Measurements from ENCODE around the gene ADAMTS3. TPM values are rescaled to one million over a fixed set of nuclear protein-coding genes. Genes with fewer than 3 reads are reported as not detected.

Gene ADAMTS3
- total and polyA plus RNA-seq, 2 of the 13 experiments (the other 11 are each of a cell fraction or from before 2014, with no cell fraction given), result not detected

DNA sequence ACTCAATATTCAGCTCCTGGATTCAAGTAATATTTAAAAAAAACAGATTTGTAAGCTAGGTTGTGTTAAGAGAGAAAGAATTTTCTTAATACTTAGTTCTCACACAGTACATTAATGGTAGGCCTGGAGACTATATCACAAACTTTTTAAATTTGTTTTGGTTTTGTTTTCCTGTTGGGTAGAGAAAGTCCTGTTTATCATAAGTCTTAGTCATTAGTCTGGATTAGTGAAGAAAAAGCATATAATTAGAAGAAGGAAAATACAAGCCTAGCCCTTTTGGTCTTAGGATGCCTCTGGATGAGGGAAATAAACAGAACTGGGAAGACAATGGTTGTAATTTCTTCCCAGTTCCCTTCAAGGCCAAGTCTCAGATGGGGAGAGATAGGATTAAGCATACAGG lies 163.6 kb downstream of the ADAMTS3 start (continued):
- no peak for TF ChIP-seq ZNF589 (CRISPR knock-in tag; conservative IDR thresholded peaks at IDR 0.05)
- TF ChIP-seq ZNF20 (CRISPR knock-in tag; IDR thresholded peaks at IDR 0.05), result no peak
- no peak for TF ChIP-seq ZNF724P (CRISPR knock-in tag; IDR thresholded peaks at IDR 0.05; ENCODE audit: borderline replicate concordance)
- no peak for TF ChIP-seq KDM2A (CRISPR knock-in tag; IDR thresholded peaks at IDR 0.05; ENCODE audit: borderline replicate concordance, low read depth)
- TF ChIP-seq AKAP8 (CRISPR knock-in tag; IDR thresholded peaks at IDR 0.05), result no peak

- in situ Hi-C loops (cut with HindIII; ENCODE audit: extremely low pct_ligation_motif_present, low pct_unique_long_range_greater_than_20kb) (no loop called here), intact Hi-C loops (cut with micrococcal nuclease; ENCODE audit: unreplicated experiment) (no loop called here)
- H3K9me3 ChIP-seq (ENCODE audit: low read length), result peaks cover 7% of the 10 kb centered on the region; the same call in 1 of the 2 replicates
- H3K27ac ChIP-seq (ENCODE audit: extremely low read length, insufficient read depth, low read length), result no peak overlapping the region
- no peak overlapping the region for H2AFZ ChIP-seq (ENCODE audit: low read length)
- no peak overlapping the region for H3K4me2 ChIP-seq (ENCODE audit: low read depth, low read length)
- CTCF ChIA-PET (ENCODE audit: low intra/inter-chr PET ratio, low total read pairs), result no interaction called here
- H4K20me1 ChIP-seq (ENCODE audit: insufficient read depth, low read length), result no peaks in the 10 kb centered on the region
- no peaks in the 10 kb centered on the region for H3K4me1 ChIP-seq (ENCODE audit: insufficient read depth, low read length)
- H3K79me2 ChIP-seq (ENCODE audit: insufficient read depth, low read length), result no peaks in the 10 kb centered on the region
- ATAC-seq (no peak), DNase-seq (ENCODE audit: low spot score) (no peak), FAIRE-seq (no peak)
- WGBS (ENCODE audit: low lambda C conversion rate), result 9% methylated on average over 7 of the region's 7 CpGs
- no peak overlapping the region for H3K4me3 ChIP-seq (replicated peaks in 1 of 3; ENCODE audit: insufficient read depth in 1 of 3, low read depth in 2 of 3, low read length in 3 of 3)
- H3K36me3 ChIP-seq (replicated peaks in 1 of 2; ENCODE audit: control insufficient read depth in 1 of 2, insufficient read depth in 2 of 2, low read length in 2 of 2), result no peaks in the 10 kb centered on the region
- POLR2A ChIA-PET, result no interaction called here
- no peak overlapping the region for H3K9ac ChIP-seq (ENCODE audit: insufficient read depth, low read depth, low read length)
- no peaks in the 10 kb centered on the region for H3K27me3 ChIP-seq (ENCODE audit: control insufficient read depth in 1 of 2, insufficient read depth in 2 of 2, low read length in 2 of 2)
- BruUV-seq (replicated peaks), result no TSS peak
- peak; percentile 39 for TF ChIP-seq TEAD3 (CRISPR knock-in tag; optimal IDR thresholded peaks at IDR 0.05; ENCODE audit: borderline replicate concordance)
- TF ChIP-seq, protein P1, sequence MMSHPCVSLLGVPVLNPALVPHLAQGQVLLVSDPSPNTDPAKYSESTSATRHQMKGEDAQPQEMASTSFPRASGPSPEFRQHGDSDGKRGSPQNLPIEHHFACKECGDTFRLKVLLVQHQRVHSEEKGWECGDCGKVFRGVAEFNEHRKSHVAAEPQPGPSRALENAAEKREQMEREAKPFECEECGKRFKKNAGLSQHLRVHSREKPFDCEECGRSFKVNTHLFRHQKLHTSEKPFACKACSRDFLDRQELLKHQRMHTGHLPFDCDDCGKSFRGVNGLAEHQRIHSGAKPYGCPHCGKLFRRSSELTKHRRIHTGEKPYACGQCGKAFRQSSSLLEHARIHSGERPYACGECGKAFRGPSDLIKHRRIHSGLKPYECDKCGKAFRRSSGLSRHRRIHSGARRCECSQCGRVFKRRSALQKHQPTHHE (CRISPR knock-in tag; IDR thresholded peaks at IDR 0.05; ENCODE audit: borderline replicate concordance), result no peak
- TF ChIP-seq ZNF205 (CRISPR knock-in tag; IDR thresholded peaks at IDR 0.05), result no peak
- TF ChIP-seq NFE2 (CRISPR knock-in tag; IDR thresholded peaks at IDR 0.05), result no peak
- no peak for TF ChIP-seq ZFP62 (CRISPR knock-in tag; IDR thresholded peaks at IDR 0.05)
- TF ChIP-seq ATF7 (IDR thresholded peaks at IDR 0.05), result no peak
- no peak for TF ChIP-seq ATF7 (CRISPR knock-in tag; IDR thresholded peaks at IDR 0.05)
- TF ChIP-seq GABPB1 (CRISPR knock-in tag; IDR thresholded peaks at IDR 0.05), result no peak
- no peak for TF ChIP-seq ZNF709 (CRISPR knock-in tag; IDR thresholded peaks at IDR 0.05)
- TF ChIP-seq, protein P2, sequence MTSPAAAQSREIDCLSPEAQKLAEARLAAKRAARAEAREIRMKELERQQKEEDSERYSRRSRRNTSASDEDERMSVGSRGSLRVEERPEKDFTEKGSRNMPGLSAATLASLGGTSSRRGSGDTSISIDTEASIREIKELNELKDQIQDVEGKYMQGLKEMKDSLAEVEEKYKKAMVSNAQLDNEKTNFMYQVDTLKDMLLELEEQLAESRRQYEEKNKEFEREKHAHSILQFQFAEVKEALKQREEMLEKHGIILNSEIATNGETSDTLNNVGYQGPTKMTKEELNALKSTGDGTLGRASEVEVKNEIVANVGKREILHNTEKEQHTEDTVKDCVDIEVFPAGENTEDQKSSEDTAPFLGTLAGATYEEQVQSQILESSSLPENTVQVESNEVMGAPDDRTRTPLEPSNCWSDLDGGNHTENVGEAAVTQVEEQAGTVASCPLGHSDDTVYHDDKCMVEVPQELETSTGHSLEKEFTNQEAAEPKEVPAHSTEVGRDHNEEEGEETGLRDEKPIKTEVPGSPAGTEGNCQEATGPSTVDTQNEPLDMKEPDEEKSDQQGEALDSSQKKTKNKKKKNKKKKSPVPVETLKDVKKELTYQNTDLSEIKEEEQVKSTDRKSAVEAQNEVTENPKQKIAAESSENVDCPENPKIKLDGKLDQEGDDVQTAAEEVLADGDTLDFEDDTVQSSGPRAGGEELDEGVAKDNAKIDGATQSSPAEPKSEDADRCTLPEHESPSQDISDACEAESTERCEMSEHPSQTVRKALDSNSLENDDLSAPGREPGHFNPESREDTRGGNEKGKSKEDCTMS (CRISPR knock-in tag; conservative IDR thresholded peaks at IDR 0.05), result no peak
- no peak for TF ChIP-seq MXD4 (CRISPR knock-in tag; IDR thresholded peaks at IDR 0.05)
- TF ChIP-seq, protein P3, sequence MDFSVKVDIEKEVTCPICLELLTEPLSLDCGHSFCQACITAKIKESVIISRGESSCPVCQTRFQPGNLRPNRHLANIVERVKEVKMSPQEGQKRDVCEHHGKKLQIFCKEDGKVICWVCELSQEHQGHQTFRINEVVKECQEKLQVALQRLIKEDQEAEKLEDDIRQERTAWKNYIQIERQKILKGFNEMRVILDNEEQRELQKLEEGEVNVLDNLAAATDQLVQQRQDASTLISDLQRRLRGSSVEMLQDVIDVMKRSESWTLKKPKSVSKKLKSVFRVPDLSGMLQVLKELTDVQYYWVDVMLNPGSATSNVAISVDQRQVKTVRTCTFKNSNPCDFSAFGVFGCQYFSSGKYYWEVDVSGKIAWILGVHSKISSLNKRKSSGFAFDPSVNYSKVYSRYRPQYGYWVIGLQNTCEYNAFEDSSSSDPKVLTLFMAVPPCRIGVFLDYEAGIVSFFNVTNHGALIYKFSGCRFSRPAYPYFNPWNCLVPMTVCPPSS (IDR thresholded peaks at IDR 0.05), result no peak
- no peak for TF ChIP-seq KLF11 (CRISPR knock-in tag; IDR thresholded peaks at IDR 0.05)
- TF ChIP-seq TERF1 (CRISPR knock-in tag; IDR thresholded peaks at IDR 0.05), result no peak
- peak; percentile 85; the same call in 1 of the 2 replicates for TF ChIP-seq CEBPB (IDR thresholded peaks at IDR 0.05; ENCODE audit: borderline replicate concordance, low read depth, low read length)
- no peak for TF ChIP-seq ZNF124 (CRISPR knock-in tag; IDR thresholded peaks at IDR 0.05)
These were observed 171.7 kb downstream of the ADAMTS3 start for GRCh38 chr4:72397314-72397713.

Data from HepG2 (cell line).